B cell (primary cell): ENCODE data around the gene ARGLU1. TPM values are rescaled to one million over a fixed set of nuclear protein-coding genes. Genes with fewer than 3 reads are reported as not detected.

Experiments used
- ATAC-seq: fragments of 200-7000 bp; cut with Tn5 transposase; one replicate; pipeline ENCODE4 v1.10.0; 2021; ENCODE audit warnings: low read depth, mild to moderate bottlenecking, moderate number of reproducible peaks, moderate library complexity
- CTCF ChIA-PET: fragments of 350-600 bp; sonication (Branson Sonifier 250); formaldehyde crosslinking; loops from one replicate; lab custom pipeline; 2021; ENCODE audit warnings: antibody characterized with exemption, inconsistent platforms; lab: Charles Lee
- POLR2A ChIA-PET: fragments of 350-600 bp; sonication (Branson Sonifier 250); formaldehyde crosslinking; loops from one replicate; lab custom pipeline; 2021; ENCODE audit warnings: antibody characterized with exemption; lab: Charles Lee
- DNase-seq: peaks from one replicate; pipeline ENCODE4 v3.0.0; 2013
- H2AFZ ChIP-seq: 2 replicates; pipeline ENCODE4 v1.6.1; 2012; ENCODE audit warnings: mild to moderate bottlenecking, low read depth, low read length; ENCODE audit not compliant: insufficient read depth, poor library complexity, severe bottlenecking
- H3K27ac ChIP-seq, 2 donors: 1 replicate in 1 of 2; 2 replicates in 1 of 2; pipeline ENCODE4 v1.5.1; 2012 to 2013; ENCODE audit warnings: low read length in 2 of 2, mild to moderate bottlenecking in 2 of 2, moderate library complexity in 1 of 2
- H3K27me3 ChIP-seq, 4 experiments: fragments of 200-600 bp in 1 of 4; sonication (generic) in 1 of 4; replicated peaks in 1 of 4; 1 replicate in 2 of 4; 2 replicates in 2 of 4; pipeline versions ENCODE4 v1.6.1 to v1.7.0; 2013 to 2016; ENCODE audit warnings: low read length in 3 of 4, mild to moderate bottlenecking in 2 of 4, mixed read lengths in 1 of 4, moderate library complexity in 1 of 4; ENCODE audit not compliant: insufficient read depth in 4 of 4, control insufficient read depth in 3 of 4; ENCODE audit errors: control extremely low read depth in 1 of 4
- H3K36me3 ChIP-seq, 2 experiments: replicated peaks in 1 of 2; 1 replicate in 1 of 2; 2 replicates in 1 of 2; pipeline versions ENCODE4 v1.6.1 to v1.7.1; 2013; ENCODE audit warnings: low read length in 1 of 2; ENCODE audit not compliant: insufficient read depth in 2 of 2, control insufficient read depth in 1 of 2; ENCODE audit errors: control extremely low read depth in 1 of 2, extremely low read depth in 1 of 2
- H3K4me1 ChIP-seq, 2 donors: fragments of 200-600 bp in 1 of 2; sonication (generic) in 1 of 2; 1 replicate in 1 of 2; 2 replicates in 1 of 2; pipeline versions ENCODE4 v1.5.1 to v1.6.1; 2013 to 2017; ENCODE audit warnings: low read length in 2 of 2; ENCODE audit not compliant: control insufficient read depth in 2 of 2, insufficient read depth in 2 of 2
- H3K4me2 ChIP-seq: replicated peaks from 2 replicates; pipeline ENCODE3; 2012; ENCODE audit warnings: mild to moderate bottlenecking, low read depth, low read length; ENCODE audit not compliant: poor library complexity, severe bottlenecking
- H3K4me3 ChIP-seq, 5 experiments: fragments of 200-600 bp in 1 of 5; sonication (generic) in 1 of 5; 1 replicate in 3 of 5; 2 replicates in 2 of 5; pipeline versions ENCODE4 v1.5.1 to v1.7.0; 2011 to 2016; ENCODE audit warnings: low read length in 4 of 5, mild to moderate bottlenecking in 4 of 5, low read depth in 2 of 5, control low read depth in 1 of 5, moderate library complexity in 1 of 5; ENCODE audit not compliant: insufficient read depth in 1 of 5; ENCODE audit errors: control extremely low read depth in 1 of 5, extremely low read depth in 1 of 5
- H3K79me2 ChIP-seq: fragments of 200-600 bp; sonication (generic); one replicate; pipeline ENCODE4 v1.6.0; 2016; ENCODE audit warnings: low read length; ENCODE audit not compliant: control insufficient read depth, insufficient read depth
- H3K9ac ChIP-seq: fragments of 200-600 bp; sonication (generic); 2 replicates; pipeline ENCODE4 v1.6.1; 2017; ENCODE audit warnings: mild to moderate bottlenecking, low read length, moderate library complexity
- H3K9me3 ChIP-seq, 3 donors: one replicate each; pipeline versions ENCODE4 v1.6.1 to v1.7.1; 2013; ENCODE audit warnings: low read length in 2 of 3; ENCODE audit not compliant: control insufficient read depth in 2 of 3, insufficient read depth in 1 of 3; ENCODE audit errors: control extremely low read depth in 1 of 3
- H4K20me1 ChIP-seq: 2 replicates; pipeline ENCODE4 v1.6.0; 2012; ENCODE audit warnings: mild to moderate bottlenecking, low read length; ENCODE audit not compliant: insufficient read depth, control insufficient read depth, poor library complexity, severe bottlenecking
- H3K27ac Mint-ChIP-seq: one replicate; pipeline ENCODE4 v1.8.0; 2021; ENCODE audit warnings: mixed read lengths
- H3K27me3 Mint-ChIP-seq: one replicate; pipeline ENCODE4 v1.8.0; 2021; ENCODE audit warnings: mixed read lengths
- H3K4me1 Mint-ChIP-seq: one replicate; pipeline ENCODE4 v1.8.0; 2021; ENCODE audit warnings: mixed read lengths
- H3K4me3 Mint-ChIP-seq: one replicate; pipeline ENCODE4 v1.8.0; 2021; ENCODE audit warnings: mixed read lengths
- H3K9me3 Mint-ChIP-seq: one replicate; pipeline ENCODE4 v1.8.0; 2022; ENCODE audit warnings: mixed read lengths; ENCODE audit not compliant: insufficient read depth
- CTCF ChIP-seq: fragments of 200-600 bp; IDR thresholded peaks from one replicate; pipeline ENCODE4 v1.8.0; 2022; ENCODE audit warnings: antibody characterized with exemption, mild to moderate bottlenecking
- EZH2 ChIP-seq: IDR thresholded peaks from 2 replicates; pipeline ENCODE4 v1.6.1; 2012; ENCODE audit warnings: borderline replicate concordance, low read depth, mild to moderate bottlenecking, moderate library complexity, low read length; ENCODE audit not compliant: insufficient read depth, poor library complexity, severe bottlenecking
- WGBS: methylation state at CpG from one replicate; pipeline ENCODE4 v1.1.5; 2013; ENCODE audit warnings: missing lambda C conversion rate; ENCODE audit not compliant: insufficient coverage; 5-methylcytosine and 5-hydroxymethylcytosine counted together
- intact Hi-C: fragments of 100-400 bp; cut with micrococcal nuclease; formaldehyde crosslinking; loops from one replicate; pipeline ENCODE4 v1.10.0; 2022
- polyA plus RNA-seq: library from polyadenylated mRNA; depleted of rRNA; stranded (reverse); fragments of >200 nt; gene quantifications from 2 replicates; pipeline ENCODE4 v1.2.3, GENCODE V29; 2012
- total RNA-seq, 2 donors: library from RNA; stranded (reverse); fragments of 120-200 nt in 1 of 2; gene quantifications; 1 replicate in 1 of 2; 2 replicates in 1 of 2; pipeline versions ENCODE4 v1.2.3 to v1.2.4, GENCODE V29; 2013 to 2022

Gene ARGLU1
- total and polyA plus RNA-seq, 2 donors (not counting 1 experiment from before 2014, with no cell fraction given): 170 to 261 TPM

- TF ChIP-seq EZH2 (no peak), CTCF (no peak)
- Histone ChIP-seq H3K4me2 (peak overlapping the region; percentile 86), H2AFZ (peak overlapping the region; percentile 89), H3K27me3 (no peaks in the 10 kb centered on the region), H3K4me1 (peaks cover 57 to 58% of the 10 kb centered on the region in 2 donors), H3K36me3 (no peaks in the 10 kb centered on the region), H3K4me3 (peak overlapping the region; percentile 82 to 98 (median 96)), H3K9ac (peak overlapping the region; percentile 95), H3K79me2 (peaks cover 57% of the 10 kb centered on the region), H4K20me1 (peaks cover 53% of the 10 kb centered on the region), H3K9me3 (no peaks in the 10 kb centered on the region), H3K27ac (peak overlapping the region; percentile 87 to 97)
- peaks cover 60% of the 10 kb centered on the region for H3K4me1 Mint-ChIP-seq
- peak overlapping the region; percentile 95 for H3K27ac Mint-ChIP-seq
- no peaks in the 10 kb centered on the region for H3K27me3 Mint-ChIP-seq
- no peaks in the 10 kb centered on the region for H3K9me3 Mint-ChIP-seq
- peak; percentile 14 for ATAC-seq
- intact Hi-C loops: loop anchor here (1.0 to 5.0 kb wide), 2 partner anchors 32 to 1660 kb away; partner anchors contain the start of gene EFNB2
- POLR2A ChIA-PET: no interaction called here
- 1% methylated on average over 30 of the region's 34 CpGs for WGBS
- H3K4me3 Mint-ChIP-seq: peak overlapping the region; percentile 90
- peak; percentile 56 for DNase-seq
- CTCF ChIA-PET: interaction anchor here (0.8 to 5.6 kb wide), 3 partner anchors 30 to 37 kb away, joined by 3 to 56 read pairs (median 3); partner anchors contain the start of gene EFNB2
Observed at GRCh38 chr13:106566641-106567473, 1.1 kb downstream of the ARGLU1 start.
